H54 (cell line): Measurements from ENCODE around the gene TK1.

Experiments
- DNase-seq: peaks from one replicate; pipeline ENCODE4 v3.0.0; 2011; ENCODE audit warnings: low spot score, mixed read lengths; ENCODE audit not compliant: insufficient read length
- FAIRE-seq: peaks from 3 replicates; lab custom pipeline; 2011; peaks lifted over from hg19 to GRCh38; lab: Jason Lieb, UNC
- POLR2A ChIP-seq: IDR thresholded peaks from 2 replicates; pipeline ENCODE4 v1.6.1; 2011; ENCODE audit warnings: low read depth, mild to moderate bottlenecking, low read length

Gene TK1

GRCh38 chr17:78125976-78126894, 60.6 kb downstream of the TK1 start:
- DNase-seq (no peak), FAIRE-seq (no peak)
- no peak for TF ChIP-seq POLR2A

GRCh38 chr17:78125138-78125913, 61.5 kb downstream of the TK1 start:
- DNase-seq (no peak), FAIRE-seq (no peak)
- no peak for TF ChIP-seq POLR2A

GRCh38 chr17:78124836-78125137, 62.1 kb downstream of the TK1 start:
- DNase-seq (no peak), FAIRE-seq (no peak)
- no peak for TF ChIP-seq POLR2A
